Mesodermal cell (in vitro differentiated cells): ENCODE measurements around the gene KDM7A.

ENCODE experiments used
- H3K27ac ChIP-seq: 2 replicates; pipeline ENCODE4 v1.7.0; 2013; ENCODE audit warnings: mild to moderate bottlenecking, low read depth, low read length, moderate library complexity; ENCODE audit not compliant: severe bottlenecking
- H3K36me3 ChIP-seq: 2 replicates; pipeline ENCODE4 v1.7.1; 2013; ENCODE audit warnings: mild to moderate bottlenecking, low read length, moderate library complexity; ENCODE audit not compliant: control insufficient read depth, insufficient read depth
- H3K4me1 ChIP-seq: one replicate; pipeline ENCODE4 v1.7.1; 2013; ENCODE audit warnings: mild to moderate bottlenecking, low read length; ENCODE audit not compliant: insufficient read depth, control insufficient read depth, poor library complexity, severe bottlenecking
- H3K4me3 ChIP-seq: 2 replicates; pipeline ENCODE4 v1.7.0; 2013; ENCODE audit warnings: low read length, control low read depth, mild to moderate bottlenecking; ENCODE audit not compliant: insufficient read depth, poor library complexity, severe bottlenecking; ENCODE audit errors: extremely low read depth
- H3K9me3 ChIP-seq: 2 replicates; pipeline ENCODE4 v1.7.1; 2013; ENCODE audit warnings: mild to moderate bottlenecking, low read length, moderate library complexity; ENCODE audit not compliant: control insufficient read depth
- WGBS, 2 experiments: methylation state at CpG; one replicate each; pipeline ENCODE4 v1.1.5; 2013; ENCODE audit warnings: missing lambda C conversion rate in 2 of 2; ENCODE audit not compliant: insufficient coverage in 2 of 2; 5-methylcytosine and 5-hydroxymethylcytosine counted together

KDM7A gene

DNA sequence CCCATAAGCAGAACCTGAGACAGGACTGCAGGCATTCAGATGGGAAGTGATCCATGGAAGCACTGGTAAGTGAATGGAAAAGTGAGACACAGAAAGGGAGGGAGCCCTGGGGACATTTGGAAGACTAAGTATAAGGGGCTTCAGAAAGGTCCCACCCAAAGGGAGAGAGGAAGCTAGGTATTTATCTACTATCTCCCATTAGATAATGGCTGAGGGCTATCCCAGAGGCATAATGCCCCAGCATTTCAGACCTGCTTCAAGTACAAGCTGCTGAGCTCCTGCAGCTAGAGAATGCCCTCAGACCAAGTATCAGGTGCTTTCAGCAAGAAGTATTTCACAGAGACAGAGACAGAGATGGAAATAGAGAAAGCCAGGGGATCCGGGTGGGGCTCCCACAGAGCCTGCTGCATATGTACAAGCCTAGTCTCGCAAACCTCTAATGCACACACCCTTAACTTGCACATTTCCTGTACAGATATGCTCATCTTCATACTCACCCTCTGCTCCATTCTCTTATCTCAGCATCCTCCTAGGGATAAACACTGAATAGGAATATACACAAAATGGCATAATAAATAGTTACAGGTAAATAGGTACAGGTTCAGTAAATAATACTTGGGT lies 20.2 kb downstream of the KDM7A start:
- Histone ChIP-seq H3K36me3 (peaks cover 6% of the 10 kb centered on the region), H3K4me3 (no peak overlapping the region), H3K27ac (no peak overlapping the region), H3K4me1 (peaks cover 29% of the 10 kb centered on the region), H3K9me3 (no peaks in the 10 kb centered on the region)
- no CpG with 5 or more reads among the region's 2 CpGs for WGBS, 2 experiments

DNA sequence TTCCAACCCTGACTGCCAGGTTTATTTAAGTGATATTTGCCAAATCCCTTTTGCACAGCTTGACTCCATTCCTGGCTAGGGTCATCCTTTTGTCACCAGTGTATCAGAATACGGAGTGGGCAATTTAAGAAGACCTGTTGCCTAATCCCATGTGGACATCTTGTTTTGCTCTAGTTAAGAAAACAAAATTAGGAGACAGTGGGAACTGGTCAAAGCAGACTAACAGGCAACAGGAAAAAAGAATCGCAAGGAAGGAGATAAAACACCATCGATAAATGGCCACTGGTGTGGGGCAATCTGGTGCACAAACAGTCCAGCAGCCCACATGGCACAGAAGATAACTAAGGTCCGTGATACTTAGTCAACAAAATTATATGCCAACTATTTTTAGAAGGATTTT lies 21.4 kb downstream of the KDM7A start:
- Histone ChIP-seq H3K27ac (no peak overlapping the region), H3K9me3 (no peaks in the 10 kb centered on the region), H3K4me3 (no peak overlapping the region), H3K36me3 (peaks cover 6% of the 10 kb centered on the region), H3K4me1 (peaks cover 21% of the 10 kb centered on the region)
- 96 to 100% methylated on average over 3 to 4 of the region's 4 CpGs for WGBS, 2 experiments

DNA sequence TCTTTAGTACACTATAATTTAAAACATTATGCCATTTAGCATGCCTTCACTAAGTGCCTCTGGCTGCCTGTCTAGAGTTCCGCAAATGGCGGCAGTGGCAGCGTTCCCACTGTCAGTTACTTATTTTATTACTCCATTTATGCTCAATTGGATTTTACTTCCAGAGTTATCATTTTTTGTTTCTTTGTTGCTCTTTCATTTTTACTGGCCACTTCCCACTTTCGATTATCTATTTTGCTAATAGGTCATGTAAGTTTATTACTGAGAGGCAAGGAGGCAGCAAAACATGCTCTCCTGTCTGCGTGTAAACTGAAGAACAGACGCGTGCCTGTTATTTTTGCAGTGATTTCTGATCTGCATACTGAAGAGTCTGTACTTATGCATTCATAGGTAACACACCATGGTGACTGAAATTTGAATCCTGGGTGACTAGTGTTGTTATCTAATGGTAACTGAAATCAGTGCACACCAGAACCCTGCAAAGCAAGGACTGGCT lies 23.1 kb downstream of the KDM7A start:
- Histone ChIP-seq H3K36me3 (peaks cover 6% of the 10 kb centered on the region), H3K4me3 (no peak overlapping the region), H3K9me3 (no peaks in the 10 kb centered on the region), H3K27ac (no peak overlapping the region), H3K4me1 (peaks cover 4% of the 10 kb centered on the region)
- WGBS, 2 experiments = 93 to 95% methylated on average over 6 of the region's 7 CpGs

DNA sequence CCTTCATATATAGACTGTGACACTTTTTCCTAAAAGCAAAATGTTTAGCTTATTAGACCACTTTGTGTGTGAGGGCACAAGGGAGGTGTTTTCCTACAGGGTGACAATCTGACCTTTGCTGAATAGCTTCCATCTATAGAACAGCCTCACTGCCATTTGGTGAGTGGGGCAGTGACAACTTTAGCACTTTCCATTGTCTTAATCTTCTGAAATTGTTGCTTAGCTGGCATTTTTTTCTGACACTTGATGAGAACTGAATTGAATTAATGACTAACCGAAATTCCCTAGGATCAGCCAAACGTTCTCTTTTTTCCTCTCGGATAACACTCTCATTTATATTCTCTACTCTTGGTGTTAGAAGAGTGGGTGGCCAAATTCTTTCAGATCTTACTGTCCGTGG lies 30.2 kb downstream of the KDM7A start:
- H3K27ac ChIP-seq = no peak overlapping the region
- peaks cover 4% of the 10 kb centered on the region for H3K4me1 ChIP-seq
- H3K36me3 ChIP-seq = peaks cover 4% of the 10 kb centered on the region
- WGBS, 2 experiments = 63 to 83% methylated on average over 1 to 3 of the region's 4 CpGs
- no peaks in the 10 kb centered on the region for H3K9me3 ChIP-seq
- H3K4me3 ChIP-seq = no peak overlapping the region

DNA sequence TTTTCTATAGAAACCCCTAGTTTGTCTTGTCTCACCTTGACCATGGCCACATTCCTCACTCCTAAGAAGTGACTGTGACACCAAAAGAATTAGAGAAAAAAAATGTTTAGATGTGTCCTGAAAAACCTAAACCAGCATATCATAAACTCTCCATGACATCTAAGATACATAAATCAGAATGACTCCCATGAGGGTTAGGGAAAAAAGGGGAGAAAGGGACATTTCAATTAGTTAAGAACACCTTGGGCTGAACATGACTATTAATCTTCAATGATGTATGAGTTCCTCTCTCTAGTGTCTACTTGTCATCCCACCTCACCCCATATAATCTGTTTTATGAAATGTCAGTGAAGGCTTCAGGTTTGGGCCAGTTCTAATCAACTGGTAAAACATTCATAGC lies 31.1 kb downstream of the KDM7A start:
- peaks cover 4% of the 10 kb centered on the region for H3K36me3 ChIP-seq
- H3K4me3 ChIP-seq = no peak overlapping the region
- H3K27ac ChIP-seq = no peak overlapping the region
- peaks cover 4% of the 10 kb centered on the region for H3K4me1 ChIP-seq
- H3K9me3 ChIP-seq = no peaks in the 10 kb centered on the region

DNA sequence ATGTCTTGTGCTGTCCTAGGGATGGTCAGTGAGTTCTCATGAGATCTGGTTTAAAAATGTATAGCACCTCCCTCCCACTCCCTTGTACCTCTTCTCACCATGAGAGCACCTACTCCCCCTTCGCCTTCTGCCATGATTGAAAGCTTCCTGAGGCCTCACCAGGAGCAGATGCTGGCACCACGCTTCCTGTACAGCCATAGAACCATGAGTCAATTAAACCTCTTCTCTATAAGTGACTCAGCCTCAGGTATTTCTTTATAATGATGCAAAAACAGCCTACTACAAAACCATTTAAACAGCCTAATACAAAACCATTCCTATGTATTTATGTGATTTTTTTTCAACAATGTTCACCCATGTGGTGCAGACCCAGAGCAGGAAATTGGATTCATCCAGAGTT lies 32.0 kb downstream of the KDM7A start:
- WGBS, 2 experiments = 83 to 91% methylated on average over 1 of the region's 2 CpGs

DNA sequence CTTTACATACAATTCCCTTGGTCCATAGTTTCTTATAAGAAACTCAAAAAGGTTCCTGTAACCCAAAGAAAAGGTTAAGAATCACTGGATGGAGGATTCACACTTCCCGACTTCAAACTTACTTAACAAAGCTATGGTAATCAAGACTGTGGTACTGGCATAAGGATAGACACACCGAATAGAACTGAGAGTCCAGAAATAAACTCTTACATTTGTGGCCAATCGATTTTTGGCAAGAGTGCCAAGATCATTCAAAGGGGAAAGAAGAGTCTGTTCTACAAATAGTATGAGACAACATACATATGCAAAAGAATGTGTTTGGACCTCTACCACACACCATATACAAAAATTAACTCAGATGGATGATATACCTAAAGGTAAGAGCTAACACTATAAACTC lies 32.8 kb downstream of the KDM7A start:
- peaks cover 4% of the 10 kb centered on the region for H3K4me1 ChIP-seq
- peaks cover 4% of the 10 kb centered on the region for H3K36me3 ChIP-seq
- H3K4me3 ChIP-seq = no peak overlapping the region
- no peak overlapping the region for H3K27ac ChIP-seq
- WGBS, 2 experiments = 100% methylated on average over 1 of the region's 3 CpGs
- no peaks in the 10 kb centered on the region for H3K9me3 ChIP-seq

More for the DNA sequence above, 32.0 kb downstream of the KDM7A start:
- Histone ChIP-seq H3K4me3 (no peak overlapping the region), H3K9me3 (no peaks in the 10 kb centered on the region), H3K36me3 (peaks cover 4% of the 10 kb centered on the region), H3K27ac (no peak overlapping the region), H3K4me1 (peaks cover 4% of the 10 kb centered on the region)

DNA sequence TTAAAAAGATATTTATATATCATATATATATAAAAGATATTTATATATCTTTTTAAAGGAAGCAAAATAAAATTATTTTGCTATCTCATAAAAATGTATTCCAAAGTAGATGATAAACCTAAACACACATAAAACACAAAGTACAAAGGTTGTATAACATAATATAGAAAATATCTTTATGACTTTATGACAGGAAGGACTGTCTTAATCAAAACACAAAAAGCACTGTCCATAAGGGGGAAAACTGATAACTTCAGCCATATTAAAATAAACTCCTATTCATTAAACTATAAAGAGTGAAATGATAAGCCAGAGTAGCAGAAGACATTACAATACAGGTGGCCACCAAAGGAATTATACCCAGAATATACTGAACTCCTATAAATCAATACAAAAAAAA lies 34.8 kb downstream of the KDM7A start:
- Histone ChIP-seq H3K9me3 (no peaks in the 10 kb centered on the region), H3K4me1 (no peaks in the 10 kb centered on the region), H3K36me3 (peaks cover 4% of the 10 kb centered on the region), H3K27ac (no peak overlapping the region), H3K4me3 (no peak overlapping the region)

DNA sequence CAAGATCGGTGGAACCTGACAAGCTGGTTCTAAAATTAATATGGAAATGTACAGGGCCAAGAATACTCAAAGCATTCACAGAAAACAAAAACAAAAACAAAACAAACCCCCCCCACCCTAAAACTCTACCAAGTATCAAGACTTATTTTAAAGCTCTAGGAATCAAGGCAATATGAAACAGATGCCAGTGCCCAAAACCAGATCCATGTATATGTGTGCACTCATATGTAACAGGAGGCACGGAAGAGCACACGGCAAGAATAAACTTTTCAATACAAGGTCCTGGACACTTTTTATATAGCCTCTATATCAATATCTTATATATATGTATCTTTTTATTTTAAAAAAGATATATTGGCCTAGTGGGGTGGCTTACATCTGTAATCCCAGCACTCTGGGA lies 35.5 kb downstream of the KDM7A start:
- Histone ChIP-seq H3K4me3 (no peak overlapping the region), H3K9me3 (no peaks in the 10 kb centered on the region), H3K4me1 (no peaks in the 10 kb centered on the region), H3K36me3 (peaks cover 4% of the 10 kb centered on the region), H3K27ac (no peak overlapping the region)
- no CpG with 5 or more reads among the region's 3 CpGs for WGBS, 2 experiments

DNA sequence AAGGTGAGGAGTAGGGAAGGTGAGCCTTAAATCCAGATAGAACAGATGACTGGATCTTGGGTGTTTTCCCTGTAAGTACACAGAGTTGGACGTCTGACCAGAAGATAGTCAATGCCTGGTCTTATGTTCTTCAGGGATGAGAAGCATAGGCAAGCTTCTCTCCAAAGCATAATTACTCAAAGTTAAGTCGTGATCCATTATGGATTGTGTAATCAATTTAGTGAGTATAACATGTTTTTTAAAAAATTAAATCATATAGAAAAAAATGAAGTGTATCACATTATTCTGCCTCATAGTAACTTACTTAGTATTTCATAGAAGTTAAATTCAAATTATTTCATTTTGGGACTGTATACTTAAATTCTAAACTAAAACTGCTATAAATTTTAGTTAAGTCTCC lies 39.7 kb downstream of the KDM7A start:
- peaks cover 18% of the 10 kb centered on the region for H3K36me3 ChIP-seq

DNA sequence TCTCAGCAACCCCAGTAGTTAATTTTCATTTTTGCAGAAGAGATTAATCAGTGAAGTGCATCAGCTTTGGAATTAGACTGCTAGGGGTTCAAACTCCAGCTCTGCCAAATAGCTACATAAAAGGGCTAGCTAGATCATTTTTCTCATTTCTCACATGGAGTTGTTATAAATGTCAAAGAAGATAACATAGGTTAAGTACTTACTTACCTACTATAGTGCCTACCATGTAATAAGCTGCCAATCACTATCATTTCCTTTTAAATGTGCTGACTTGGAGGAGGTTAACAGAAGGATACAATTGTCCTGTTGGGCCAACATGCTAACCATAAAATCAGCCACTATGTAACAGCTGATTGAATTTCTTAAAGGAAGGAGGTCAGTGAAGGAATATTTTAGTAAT lies 40.7 kb downstream of the KDM7A start:
- Histone ChIP-seq H3K27ac (no peak overlapping the region), H3K36me3 (peaks cover 27% of the 10 kb centered on the region), H3K4me3 (no peak overlapping the region), H3K4me1 (no peaks in the 10 kb centered on the region), H3K9me3 (no peaks in the 10 kb centered on the region)

More for the DNA sequence above, 39.7 kb downstream of the KDM7A start:
- no peak overlapping the region for H3K27ac ChIP-seq
- no CpG with 5 or more reads among the region's 2 CpGs for WGBS, 2 experiments
- H3K4me1 ChIP-seq = no peaks in the 10 kb centered on the region
- H3K9me3 ChIP-seq = no peaks in the 10 kb centered on the region
- no peak overlapping the region for H3K4me3 ChIP-seq
